SK-N-SH treated with all-trans-retinoic acid at 6 μM for 48 hours (cell line): ENCODE results near the gene PRELID1.

ENCODE experiments used
- ISL1 ChIP-seq: fragments of 250-450 bp; sonication (Bioruptor Pico); IDR thresholded peaks from 2 replicates; pipeline ENCODE4 v2.1.2; 2022; ENCODE audit warnings: mild to moderate bottlenecking, moderate library complexity
- OSR1 ChIP-seq: fragments of 250-450 bp; sonication (Bioruptor Pico); IDR thresholded peaks from 2 replicates; pipeline ENCODE4 v1.8.0; 2022; ENCODE audit warnings: moderate library complexity, mild to moderate bottlenecking, inconsistent platforms
- ZFP30 ChIP-seq: fragments of 450-650 bp; formaldehyde crosslinking; IDR thresholded peaks from 2 replicates; pipeline ENCODE4 v1.5.0; 2022; ENCODE audit warnings: mild to moderate bottlenecking, moderate library complexity

DNA sequence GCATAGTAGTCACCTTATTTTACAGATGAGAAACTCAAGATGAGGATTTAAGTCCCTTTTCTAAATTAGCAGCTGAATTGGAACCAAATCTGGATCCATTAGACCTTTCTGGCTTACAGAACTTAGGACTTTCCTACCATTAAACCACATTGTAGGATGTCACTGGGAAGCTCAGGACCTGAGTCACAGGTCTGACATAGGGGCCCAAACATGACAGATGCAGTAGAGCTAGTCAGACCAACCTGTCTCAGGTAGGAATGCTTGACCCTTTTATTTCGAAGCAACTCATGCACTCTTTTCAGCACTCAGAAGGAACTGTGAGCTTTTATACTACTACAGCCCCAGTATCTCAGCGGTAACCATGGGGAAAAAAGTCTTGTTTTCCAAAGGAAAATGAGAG lies 2.6 kb upstream of the PRELID1 start:
- no peak for TF ChIP-seq ZFP30
- no peak for TF ChIP-seq OSR1 (CRISPR knock-in tag)
- no peak for TF ChIP-seq ISL1 (CRISPR knock-in tag)
